ENCODE results near the gene NLRX1.
"Not testable (repeated sequence)": the region's sequence is repeated elsewhere in the genome, so short reads cannot be mapped to it uniquely, and the experiment has no call there.

Gene NLRX1

DNA sequence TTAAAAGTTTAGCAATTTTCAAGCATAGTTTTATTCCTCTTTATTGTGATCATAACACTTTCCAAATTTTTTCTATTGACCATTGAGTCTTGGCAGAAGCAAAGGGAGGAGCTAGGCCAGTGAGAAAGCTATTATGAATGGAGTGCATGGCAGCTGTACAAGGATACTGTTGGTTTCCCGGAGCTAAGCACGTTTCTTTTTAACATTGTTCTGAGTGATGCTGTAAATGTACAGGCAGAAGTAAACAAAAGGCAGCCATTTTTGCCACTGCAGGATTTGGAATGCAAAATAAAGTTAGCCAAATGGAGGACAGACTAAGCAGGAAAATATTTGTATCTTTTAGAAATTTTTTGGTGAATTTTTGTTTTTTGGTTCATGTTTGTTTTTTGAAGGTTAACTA, 53.8 kb downstream of the NLRX1 start:
- Histone ChIP-seq H3K4me3 (no peak overlapping the region), H3K4me1 (peaks cover 8% of the 10 kb centered on the region), H3K9me3 (no peaks in the 10 kb centered on the region), H3K27me3 (ENCODE audit: low read depth) (no peaks in the 10 kb centered on the region), H3K36me3 (replicated peaks) (no peaks in the 10 kb centered on the region; the same call in 1 of the 2 replicates)
- in situ Hi-C loops (cut with MboI; ENCODE audit: low sequenced_read_pairs): no loop called here
- peak; percentile 25 to 60 for DNase-seq (ENCODE audit: low spot score in 2 of 2)

DNA sequence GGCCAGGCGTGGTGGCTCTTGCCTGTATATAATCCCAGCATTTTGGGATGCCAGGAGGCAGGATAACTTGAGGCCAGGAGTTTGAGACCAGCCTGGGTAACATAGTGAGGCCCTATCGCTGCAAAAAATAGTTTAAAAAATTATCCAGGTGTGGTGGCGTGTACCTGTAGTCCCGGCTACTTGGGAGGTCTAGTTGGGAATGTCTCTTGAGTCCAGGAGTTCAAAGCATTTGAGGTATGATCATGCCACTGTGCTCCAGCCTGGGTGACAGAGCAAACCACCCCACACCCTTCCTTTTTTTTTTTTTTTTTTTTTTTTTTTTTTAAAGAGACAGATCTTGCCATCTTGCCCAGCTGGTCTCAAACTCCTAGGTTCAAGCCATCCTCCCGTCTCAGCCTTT, 54.4 kb downstream of the NLRX1 start:
- Histone ChIP-seq H3K27me3 (ENCODE audit: low read depth) (no peaks in the 10 kb centered on the region), H3K9me3 (no peaks in the 10 kb centered on the region), H3K4me1 (peaks cover 8% of the 10 kb centered on the region), H3K36me3 (replicated peaks) (no peaks in the 10 kb centered on the region; the same call in 1 of the 2 replicates), H3K4me3 (no peak overlapping the region)
- no peak for DNase-seq (ENCODE audit: low spot score in 2 of 2)
- in situ Hi-C loops (cut with MboI; ENCODE audit: low sequenced_read_pairs): no loop called here

DNA sequence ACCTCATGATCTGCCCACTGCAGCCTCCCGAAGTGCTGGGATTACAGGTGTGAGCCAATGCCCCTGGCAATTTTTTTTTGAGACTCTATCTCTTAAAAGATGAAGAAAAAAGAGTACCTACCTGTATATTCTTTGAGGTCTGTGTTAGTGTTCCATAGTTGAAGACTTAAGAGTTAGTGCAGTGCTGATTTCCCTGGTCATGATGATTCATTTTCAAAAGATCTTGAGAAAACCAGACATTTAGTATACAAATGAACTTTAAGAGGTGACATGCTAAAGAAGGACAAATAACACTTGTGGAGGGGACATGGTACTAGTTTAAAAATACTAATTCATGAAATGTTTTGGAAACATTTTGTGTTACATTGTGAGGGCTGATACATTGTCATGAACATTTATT, 55.3 kb downstream of the NLRX1 start:
- Histone ChIP-seq H3K4me3 (no peak overlapping the region), H3K9me3 (no peaks in the 10 kb centered on the region), H3K4me1 (peaks cover 8% of the 10 kb centered on the region), H3K27me3 (ENCODE audit: low read depth) (no peaks in the 10 kb centered on the region), H3K36me3 (replicated peaks) (no peaks in the 10 kb centered on the region; the same call in 1 of the 2 replicates)
- in situ Hi-C loops (cut with MboI; ENCODE audit: low sequenced_read_pairs): no loop called here
- DNase-seq (ENCODE audit: low spot score in 2 of 2): no peak

DNA sequence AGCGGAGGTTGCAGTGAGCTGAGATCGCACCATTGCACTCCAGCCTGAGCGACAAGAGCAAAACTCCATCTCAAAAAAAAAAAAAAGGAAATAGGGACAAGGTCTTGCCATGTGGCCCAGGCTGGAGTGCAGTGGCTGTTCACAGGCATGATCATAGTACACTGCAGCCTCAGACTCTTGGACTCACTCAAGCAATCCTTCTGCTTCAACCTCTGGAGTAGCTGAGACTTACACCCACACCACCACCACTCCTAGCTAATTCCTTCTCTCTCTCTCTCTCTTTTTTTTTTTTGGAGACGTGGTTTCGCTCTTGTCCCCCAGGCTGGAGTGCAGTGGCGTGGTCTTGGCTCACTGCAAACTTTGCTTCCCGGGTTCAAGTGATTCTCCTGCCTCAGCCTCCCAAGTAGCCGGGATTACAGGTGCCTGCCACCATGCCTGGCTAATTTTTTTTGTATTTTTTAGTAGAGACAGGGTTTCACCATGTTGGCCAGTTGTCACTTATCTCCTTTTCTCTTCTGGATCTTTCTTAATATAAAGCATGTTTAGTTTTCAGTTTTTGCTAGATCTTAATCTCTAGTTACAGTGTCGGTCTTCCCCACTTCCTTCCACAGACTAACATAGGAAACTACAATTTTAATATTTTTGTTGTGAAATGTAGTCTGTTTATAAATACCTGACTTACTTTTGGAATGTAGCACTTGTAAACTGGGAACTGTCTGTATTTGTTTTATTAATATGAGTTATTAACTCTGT, 60.2 kb downstream of the NLRX1 start:
- in situ Hi-C loops (cut with MboI; ENCODE audit: low sequenced_read_pairs): not testable (repeated sequence)

DNA sequence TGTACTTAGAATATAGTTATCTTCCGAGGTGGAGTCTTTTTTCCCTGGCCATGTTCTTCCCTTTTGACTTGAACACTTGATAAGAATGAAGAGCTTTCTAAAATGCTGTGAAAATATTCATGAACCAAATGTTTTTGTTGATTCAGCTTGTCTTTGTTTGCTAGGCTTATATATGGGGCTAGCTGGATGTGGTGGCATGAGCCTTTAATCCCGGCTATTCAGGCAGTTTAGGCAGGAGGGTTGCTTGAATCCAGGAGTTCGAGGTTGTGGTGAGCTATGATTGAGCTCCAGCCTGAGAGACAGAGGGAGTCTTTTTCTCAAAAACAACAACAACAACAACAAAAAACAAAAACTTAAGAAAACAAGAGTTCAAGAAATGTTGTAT, 60.8 kb downstream of the NLRX1 start:
- Histone ChIP-seq H3K27me3 (ENCODE audit: low read depth) (no peaks in the 10 kb centered on the region), H3K9me3 (no peaks in the 10 kb centered on the region), H3K36me3 (replicated peaks) (peaks cover 8% of the 10 kb centered on the region), H3K4me3 (no peak overlapping the region), H3K4me1 (no peaks in the 10 kb centered on the region)
- no peak for DNase-seq (ENCODE audit: low spot score in 2 of 2)
- in situ Hi-C loops (cut with MboI; ENCODE audit: low sequenced_read_pairs): no loop called here

More for the DNA sequence above, 60.2 kb downstream of the NLRX1 start:
- not testable (repeated sequence) for H3K4me1 ChIP-seq; DNase-seq (ENCODE audit: low spot score in 2 of 2); H3K9me3 ChIP-seq; H3K36me3 ChIP-seq (replicated peaks); H3K27me3 ChIP-seq (ENCODE audit: low read depth); H3K4me3 ChIP-seq

DNA sequence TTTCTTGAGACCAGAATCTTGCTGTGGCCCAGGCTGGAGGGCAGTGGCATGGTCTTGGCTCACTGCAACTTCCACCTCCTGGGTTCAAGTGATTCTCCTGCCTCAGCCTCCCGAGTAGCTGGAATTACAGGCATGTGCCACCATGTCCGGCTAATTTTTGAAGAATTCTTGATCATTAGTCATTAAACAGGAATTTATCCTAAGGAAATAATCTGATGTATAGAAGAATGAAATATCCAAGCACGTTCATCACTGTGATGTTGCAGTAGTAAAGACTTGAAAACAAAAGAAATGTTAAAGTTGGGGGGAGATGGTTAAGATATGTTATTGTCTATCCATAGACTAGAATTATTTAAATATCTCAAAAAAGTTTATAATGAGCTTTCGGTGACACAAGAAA, 61.2 kb downstream of the NLRX1 start:
- H3K4me1 ChIP-seq: no peaks in the 10 kb centered on the region
- H3K36me3 ChIP-seq (replicated peaks): peaks cover 11% of the 10 kb centered on the region
- H3K9me3 ChIP-seq: no peaks in the 10 kb centered on the region
- no peak overlapping the region for H3K4me3 ChIP-seq
- no peak for DNase-seq (ENCODE audit: low spot score in 2 of 2)
- H3K27me3 ChIP-seq (ENCODE audit: low read depth): no peaks in the 10 kb centered on the region
- in situ Hi-C loops (cut with MboI; ENCODE audit: low sequenced_read_pairs): no loop called here
